K562 (cell line): Measurements from ENCODE around the gene SPOCD1. TPM values are rescaled to one million over a fixed set of nuclear protein-coding genes. Genes with fewer than 3 reads are reported as not detected.

Experiments used
- CREBBP ChIP-seq: IDR thresholded peaks from one replicate; pipeline ENCODE4 v1.6.1; 2012; ENCODE audit warnings: low read depth, mild to moderate bottlenecking, control low read depth, inconsistent platforms, low read length
- EGR1 ChIP-seq: fragments of 450-650 bp; conservative IDR thresholded peaks from 2 replicates; pipeline ENCODE4 v1.6.1; 2017; ENCODE audit warnings: mild to moderate bottlenecking
- ELF1 ChIP-seq: fragments of 200-800 bp; sonication (Bioruptor generic); IDR thresholded peaks from 2 replicates; pipeline ENCODE4 v1.6.1; 2016; ENCODE audit warnings: missing genetic modification characterization, missing compliant biosample characterization
- FOSL1 ChIP-seq: fragments of 200-800 bp; sonication (Bioruptor generic); conservative IDR thresholded peaks from 2 replicates; pipeline ENCODE4 v1.6.1; 2016; ENCODE audit warnings: missing genetic modification characterization, missing compliant biosample characterization
- FOXK2 ChIP-seq, 2 experiments: fragments of 450-650 bp; IDR thresholded peaks in 1 of 2; conservative IDR thresholded peaks in 1 of 2; 2 replicates each; pipeline ENCODE4 v1.6.1; 2016; ENCODE audit warnings: low read depth in 2 of 2, mild to moderate bottlenecking in 1 of 2
- HNRNPLL ChIP-seq: fragments of 200-400 bp; formaldehyde crosslinking; IDR thresholded peaks from 2 replicates; pipeline ENCODE4 v1.6.1; 2017; ENCODE audit warnings: low read length, low read depth, mild to moderate bottlenecking; ENCODE audit not compliant: poor library complexity, severe bottlenecking
- ILF3 ChIP-seq: fragments of 450-650 bp; IDR thresholded peaks from 2 replicates; pipeline ENCODE4 v1.6.1; 2018; ENCODE audit warnings: antibody characterized with exemption, mild to moderate bottlenecking, moderate library complexity, borderline replicate concordance
- MAFG ChIP-seq: fragments of 450-650 bp; conservative IDR thresholded peaks from 2 replicates; pipeline ENCODE4 v1.6.1; 2016; ENCODE audit warnings: missing genetic modification characterization, missing compliant biosample characterization
- MEF2A ChIP-seq: IDR thresholded peaks from 2 replicates; pipeline ENCODE4 v1.6.1; 2011; ENCODE audit warnings: low read depth, mild to moderate bottlenecking, low read length, moderate library complexity; ENCODE audit not compliant: control insufficient read depth
- NUFIP1 ChIP-seq: fragments of 450-650 bp; IDR thresholded peaks from 2 replicates; pipeline ENCODE4 v1.6.1; 2018; ENCODE audit not compliant: partially characterized antibody
- POU5F1 ChIP-seq: fragments of 150-350 bp; IDR thresholded peaks from 2 replicates; pipeline ENCODE4 v1.6.1; 2014; ENCODE audit warnings: borderline replicate concordance, low read length, low read depth, mild to moderate bottlenecking; ENCODE audit not compliant: partially characterized antibody
- RAD21 ChIP-seq, 2 experiments: fragments of 250-450 bp in 1 of 2; fragments of 450-650 bp in 1 of 2; sonication (Bioruptor Pico) in 1 of 2; formaldehyde crosslinking in 1 of 2; IDR thresholded peaks in 1 of 2; conservative IDR thresholded peaks in 1 of 2; 2 replicates each; pipeline versions ENCODE4 v1.4.0 to v1.8.0; 2020 to 2022; ENCODE audit warnings: mild to moderate bottlenecking in 2 of 2, moderate library complexity in 1 of 2
- RAD51 ChIP-seq: fragments of 450-650 bp; IDR thresholded peaks from 2 replicates; pipeline ENCODE4 v1.7.1; 2016; ENCODE audit warnings: low read depth, mild to moderate bottlenecking, borderline replicate concordance
- SMARCE1 ChIP-seq: fragments of 450-650 bp; IDR thresholded peaks from 2 replicates; pipeline ENCODE4 v1.7.1; 2016; ENCODE audit warnings: mild to moderate bottlenecking
- TAF7 ChIP-seq: fragments of 450-650 bp; IDR thresholded peaks from 2 replicates; pipeline ENCODE4 v1.6.1; 2016; ENCODE audit warnings: missing genetic modification characterization, missing compliant biosample characterization
- XRCC4 ChIP-seq: IDR thresholded peaks from one replicate; pipeline ENCODE4 v1.6.1; 2011; ENCODE audit not compliant: insufficient read depth, insufficient read length; ENCODE audit errors: extremely low read depth
- ZBTB34 ChIP-seq: fragments of 250-450 bp; sonication (Bioruptor Pico); IDR thresholded peaks from 2 replicates; pipeline ENCODE4 v1.8.0; 2021; ENCODE audit warnings: mild to moderate bottlenecking, moderate library complexity
- ZC3H11A ChIP-seq: IDR thresholded peaks from 2 replicates; pipeline ENCODE4 v1.6.1; 2012; ENCODE audit warnings: low read depth, low read length, improper control_type of control experiment
- ZNF253 ChIP-seq: fragments of 250-450 bp; sonication (Bioruptor Pico); conservative IDR thresholded peaks from 2 replicates; pipeline ENCODE4 v1.6.1; 2021; ENCODE audit warnings: mild to moderate bottlenecking
- polyA plus RNA-seq, 8 experiments: library from polyadenylated mRNA; depleted of rRNA in 4 of 8; stranded (reverse) in 5 of 8; unstranded in 3 of 8; fragments of >200 nt; fragmentation: Nextera tagmentation in 2 of 8; fragmentation: Illumina TruSeq in 1 of 8; extraction: Ambion mirVana in 2 of 8; extraction: Trizol in 1 of 8; gene quantifications; 2 replicates each; pipeline versions ENCODE4 v1.2.1 to v1.2.3, GENCODE V29; 2011 to 2014; ENCODE audit warnings: inconsistent platforms in 1 of 8, missing spikeins in 1 of 8
- total RNA-seq, 7 experiments: library from RNA; depleted of rRNA in 6 of 7; stranded (reverse); fragments of >200 nt in 6 of 7; fragmentation: Illumina TruSeq in 2 of 7; extraction: Trizol in 2 of 7; gene quantifications; 2 replicates each; pipeline versions ENCODE4 v1.2.1 to v1.2.3, GENCODE V29; 2011 to 2021; ENCODE audit warnings: low replicate concordance in 1 of 7
- TF ChIP-seq, protein P1 (sequence below): fragments of 250-450 bp; sonication (Bioruptor Pico); IDR thresholded peaks from 2 replicates; pipeline ENCODE4 v1.5.0; 2021; ENCODE audit warnings: mild to moderate bottlenecking, moderate library complexity
- TF ChIP-seq, protein P2 (sequence below): fragments of 250-450 bp; sonication (Bioruptor Pico); IDR thresholded peaks from 2 replicates; pipeline ENCODE4 v1.8.0; 2021; ENCODE audit warnings: moderate library complexity, mild to moderate bottlenecking, inconsistent platforms

Gene SPOCD1
- total and polyA plus RNA-seq, 9 of the 15 experiments (the other 6 are each of a cell fraction or from before 2014, with no cell fraction given) = 0.03 to 0.71 (median 0.26) TPM; not detected in 1

DNA sequence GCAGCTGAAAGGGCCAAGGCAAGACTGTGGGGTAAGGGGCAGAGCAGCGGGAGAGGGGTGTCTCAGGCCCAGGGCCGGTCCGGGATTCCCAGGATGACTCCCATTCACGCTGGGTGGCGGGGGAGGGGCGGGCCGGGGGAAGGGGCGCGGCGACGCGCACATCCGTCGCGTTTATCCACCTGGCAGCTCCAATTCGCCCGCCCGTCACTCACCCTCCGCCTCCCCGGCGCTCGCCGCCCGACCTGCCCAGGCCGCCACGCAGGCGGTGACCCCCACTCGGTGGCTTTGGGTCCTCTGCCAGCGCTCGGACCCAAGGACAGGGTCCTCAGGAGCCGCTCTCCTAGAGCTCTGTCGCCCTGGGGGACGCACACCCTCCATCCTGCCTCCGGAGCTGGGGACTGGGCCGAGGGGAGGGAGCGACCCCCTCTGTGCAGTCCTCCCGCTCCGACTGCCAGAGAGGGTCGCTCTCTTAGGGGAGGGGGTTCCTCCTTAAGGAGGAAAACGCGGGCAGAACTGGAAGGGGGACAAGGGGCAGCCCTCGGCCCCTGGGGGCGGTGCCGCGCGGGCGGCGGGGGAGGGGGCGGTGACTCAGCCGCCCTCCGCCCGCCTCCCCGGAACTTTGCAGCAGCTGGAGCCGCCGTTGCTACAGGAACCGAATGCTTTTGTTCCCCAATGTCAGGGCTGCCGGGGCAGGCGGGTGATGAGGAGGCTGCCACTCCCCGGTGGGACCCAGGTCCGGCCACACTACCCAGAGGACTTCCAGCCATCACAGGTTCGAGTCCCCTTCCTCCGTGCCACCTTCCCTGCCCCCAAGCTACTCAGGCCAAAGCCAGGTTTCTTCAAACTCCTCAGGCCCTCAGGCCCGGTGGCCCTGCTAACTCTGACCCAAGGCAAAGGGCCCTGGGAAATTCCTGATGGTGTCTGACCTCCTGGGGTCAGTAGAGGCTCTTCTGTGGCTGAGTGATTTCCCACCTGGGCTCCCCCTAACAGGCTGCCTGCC, 55.1 kb downstream of the SPOCD1 start (continued):
- TF ChIP-seq ZBTB34 (CRISPR knock-in tag) (no peak), MEF2A (no peak), HNRNPLL (no peak), TAF7 (tag) (no peak), XRCC4 (no peak), ILF3 (no peak), CREBBP (no peak), EGR1 (peak; percentile 93), NUFIP1 (no peak), RAD51 (no peak), ELF1 (tag) (no peak), FOXK2 (conservative IDR thresholded peaks at IDR 0.05 in 1 of 2, IDR thresholded peaks at IDR 0.05 in 1 of 2; ENCODE audit: low read depth in 2 of 2) (no peak), SMARCE1 (no peak), MAFG (no peak), RAD21 (CRISPR knock-in tag; conservative IDR thresholded peaks at IDR 0.05 in 1 of 2, IDR thresholded peaks at IDR 0.05 in 1 of 2) (no peak), ZNF253 (no peak), POU5F1 (no peak), ZC3H11A (no peak), FOSL1 (tag) (peak; percentile 94)
- TF ChIP-seq, protein P1, sequence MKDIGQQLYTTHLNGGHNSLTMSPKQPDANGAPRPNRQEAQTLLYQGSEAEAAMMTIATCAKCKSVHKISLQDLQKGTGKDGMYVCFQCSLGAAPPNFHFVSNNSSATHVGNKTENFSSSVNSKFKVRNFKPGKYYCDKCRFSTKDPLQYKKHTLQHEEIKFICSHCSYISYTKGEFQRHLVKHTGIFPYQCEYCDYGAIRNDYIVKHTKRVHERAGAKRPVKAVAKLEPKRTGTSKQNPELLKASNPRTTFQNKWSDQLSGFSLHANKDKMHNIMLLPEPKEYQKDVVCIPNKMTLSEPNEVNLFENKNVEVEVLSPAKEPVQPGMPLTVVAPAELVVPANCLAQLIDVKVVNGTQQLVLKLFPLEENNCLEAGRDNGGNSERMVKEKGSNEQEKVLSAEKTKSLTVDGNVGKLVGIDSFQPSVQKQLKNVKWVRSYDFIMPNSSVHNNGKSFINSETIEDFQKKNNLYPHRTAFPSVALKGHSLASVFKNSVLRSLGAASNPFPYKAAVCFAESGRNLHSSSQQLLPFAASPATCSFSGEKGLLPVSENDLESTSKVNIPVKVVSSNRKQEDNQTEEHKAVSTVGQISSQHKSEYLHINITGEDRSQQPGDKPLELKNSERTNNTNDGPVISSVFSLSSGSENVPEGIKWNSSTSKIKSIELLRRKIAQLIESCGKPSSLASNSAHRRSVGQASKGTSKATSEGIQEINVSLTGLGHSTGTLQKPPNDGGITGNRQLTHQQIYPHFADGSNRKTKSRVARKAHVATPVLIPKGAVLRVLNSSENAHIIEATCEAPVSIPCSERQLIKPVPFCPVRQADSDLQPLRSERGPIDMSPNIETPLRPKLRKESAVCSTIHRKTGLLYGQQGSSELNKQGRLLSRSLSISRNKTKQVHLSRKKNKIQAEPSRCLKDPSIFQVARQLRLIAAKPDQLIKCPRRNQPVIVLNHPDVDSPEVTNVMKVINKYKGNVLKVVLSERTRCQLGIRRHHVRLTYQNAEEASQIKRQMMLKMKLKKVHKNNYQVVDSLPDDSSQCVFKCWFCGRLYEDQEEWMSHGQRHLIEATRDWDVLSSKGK (CRISPR knock-in tag) = no peak
- TF ChIP-seq, protein P2, sequence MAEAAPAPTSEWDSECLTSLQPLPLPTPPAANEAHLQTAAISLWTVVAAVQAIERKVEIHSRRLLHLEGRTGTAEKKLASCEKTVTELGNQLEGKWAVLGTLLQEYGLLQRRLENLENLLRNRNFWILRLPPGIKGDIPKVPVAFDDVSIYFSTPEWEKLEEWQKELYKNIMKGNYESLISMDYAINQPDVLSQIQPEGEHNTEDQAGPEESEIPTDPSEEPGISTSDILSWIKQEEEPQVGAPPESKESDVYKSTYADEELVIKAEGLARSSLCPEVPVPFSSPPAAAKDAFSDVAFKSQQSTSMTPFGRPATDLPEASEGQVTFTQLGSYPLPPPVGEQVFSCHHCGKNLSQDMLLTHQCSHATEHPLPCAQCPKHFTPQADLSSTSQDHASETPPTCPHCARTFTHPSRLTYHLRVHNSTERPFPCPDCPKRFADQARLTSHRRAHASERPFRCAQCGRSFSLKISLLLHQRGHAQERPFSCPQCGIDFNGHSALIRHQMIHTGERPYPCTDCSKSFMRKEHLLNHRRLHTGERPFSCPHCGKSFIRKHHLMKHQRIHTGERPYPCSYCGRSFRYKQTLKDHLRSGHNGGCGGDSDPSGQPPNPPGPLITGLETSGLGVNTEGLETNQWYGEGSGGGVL = no peak
